CD14-positive monocyte (primary cell): ENCODE measurements around the gene ATG101. TPM values are rescaled to one million over a fixed set of nuclear protein-coding genes. Genes with fewer than 3 reads are reported as not detected.
A peak's percentile ranks its signal among the peaks of the same experiment; 100 is the strongest.

ENCODE experiments used
- DNase-seq, 3 donors: peaks; one replicate each; pipeline ENCODE4 v3.0.0-alpha.2; 2011 to 2022
- H2AFZ ChIP-seq: 2 replicates; pipeline ENCODE4 v1.6.0; 2012; ENCODE audit warnings: mild to moderate bottlenecking, low read depth, low read length, inconsistent platforms; ENCODE audit not compliant: insufficient read depth, poor library complexity, severe bottlenecking
- H3K27ac ChIP-seq, 2 donors: 1 replicate in 1 of 2; 2 replicates in 1 of 2; pipeline ENCODE4 v1.5.1; 2012 to 2013; ENCODE audit warnings: low read length in 2 of 2, control low read depth in 1 of 2, inconsistent platforms in 1 of 2, low read depth in 1 of 2, mild to moderate bottlenecking in 1 of 2
- H3K27me3 ChIP-seq, 2 donors: one replicate each; pipeline versions ENCODE4 v1.6.0 to v1.6.1; 2011 to 2013; ENCODE audit warnings: low read length in 2 of 2; ENCODE audit not compliant: control insufficient read depth in 2 of 2, insufficient read depth in 2 of 2
- H3K36me3 ChIP-seq, 2 donors: replicated peaks in 1 of 2; 1 replicate in 1 of 2; 2 replicates in 1 of 2; pipeline versions ENCODE4 v1.5.1 to v1.6.1; 2012 to 2013; ENCODE audit warnings: low read length in 2 of 2, control low read depth in 1 of 2, inconsistent platforms in 1 of 2, mild to moderate bottlenecking in 1 of 2; ENCODE audit not compliant: insufficient read depth in 2 of 2, control insufficient read depth in 1 of 2
- H3K4me1 ChIP-seq, 2 donors: 1 replicate in 1 of 2; 2 replicates in 1 of 2; pipeline versions ENCODE4 v1.5.1 to v1.6.1; 2012 to 2013; ENCODE audit warnings: low read length in 2 of 2, control low read depth in 1 of 2, inconsistent platforms in 1 of 2, mild to moderate bottlenecking in 1 of 2, moderate library complexity in 1 of 2; ENCODE audit not compliant: insufficient read depth in 2 of 2, control insufficient read depth in 1 of 2
- H3K4me2 ChIP-seq: replicated peaks from 2 replicates; pipeline ENCODE3; 2012; ENCODE audit warnings: low read length, moderate library complexity, mild to moderate bottlenecking; ENCODE audit not compliant: poor library complexity, severe bottlenecking; ENCODE audit errors: extremely low read depth
- H3K4me3 ChIP-seq, 3 experiments: fragments of 200-600 bp in 1 of 3; sonication (generic) in 1 of 3; replicated peaks in 1 of 3; 1 replicate in 2 of 3; 2 replicates in 1 of 3; pipeline ENCODE4 v1.5.1; 2011 to 2013; ENCODE audit warnings: low read length in 3 of 3, mild to moderate bottlenecking in 3 of 3, control low read depth in 2 of 3, low read depth in 2 of 3, inconsistent platforms in 1 of 3, moderate library complexity in 1 of 3
- H3K79me2 ChIP-seq: 2 replicates; pipeline ENCODE4 v1.6.0; 2012; ENCODE audit warnings: mild to moderate bottlenecking, control low read depth, inconsistent platforms, low read length, moderate library complexity; ENCODE audit not compliant: insufficient read depth
- H3K9ac ChIP-seq: 2 replicates; pipeline ENCODE4 v1.6.0; 2017; ENCODE audit warnings: low read length, mild to moderate bottlenecking; ENCODE audit not compliant: insufficient read depth, poor library complexity, severe bottlenecking
- H3K9me3 ChIP-seq, 2 donors: replicated peaks in 1 of 2; 1 replicate in 1 of 2; 2 replicates in 1 of 2; pipeline versions ENCODE4 v1.5.1 to v1.6.1; 2012 to 2013; ENCODE audit warnings: low read length in 2 of 2, control low read depth in 1 of 2; ENCODE audit not compliant: control insufficient read depth in 1 of 2, insufficient read depth in 1 of 2
- H4K20me1 ChIP-seq: 2 replicates; pipeline ENCODE4 v1.6.0; 2012; ENCODE audit warnings: mild to moderate bottlenecking, low read length, control low read depth, moderate library complexity; ENCODE audit not compliant: insufficient read depth
- H3K27ac Mint-ChIP-seq, 7 donors: one replicate each; pipeline ENCODE4 v1.8.0; 2020; ENCODE audit warnings: mild to moderate bottlenecking in 7 of 7, mixed read lengths in 7 of 7, moderate library complexity in 6 of 7, inconsistent platforms in 2 of 7
- H3K27me3 Mint-ChIP-seq, 3 donors: one replicate each; pipeline ENCODE4 v1.8.0; 2021 to 2022; ENCODE audit warnings: low read depth in 3 of 3, mild to moderate bottlenecking in 3 of 3, mixed read lengths in 3 of 3, moderate library complexity in 3 of 3, inconsistent platforms in 1 of 3
- H3K36me3 Mint-ChIP-seq, 2 donors: one replicate each; pipeline ENCODE4 v1.8.0; 2020; ENCODE audit warnings: mixed read lengths in 2 of 2, inconsistent platforms in 1 of 2, mild to moderate bottlenecking in 1 of 2
- H3K4me1 Mint-ChIP-seq: one replicate; pipeline ENCODE4 v1.8.0; 2020; ENCODE audit warnings: mild to moderate bottlenecking, mixed read lengths
- H3K4me3 Mint-ChIP-seq, 2 donors: one replicate each; pipeline ENCODE4 v1.8.0; 2020; ENCODE audit warnings: mild to moderate bottlenecking in 2 of 2, mixed read lengths in 2 of 2, moderate library complexity in 1 of 2
- H3K9me3 Mint-ChIP-seq, 7 donors: one replicate each; pipeline ENCODE4 v1.8.0; 2020 to 2022; ENCODE audit warnings: mixed read lengths in 7 of 7, mild to moderate bottlenecking in 6 of 7, moderate library complexity in 6 of 7, inconsistent platforms in 2 of 7
- CTCF ChIP-seq: fragments of 200-600 bp; IDR thresholded peaks from one replicate; pipeline ENCODE4 v1.8.0; 2022; ENCODE audit warnings: antibody characterized with exemption, mild to moderate bottlenecking
- WGBS: methylation state at CpG from one replicate; pipeline ENCODE4 v1.1.5; 2013; ENCODE audit warnings: missing lambda C conversion rate; ENCODE audit not compliant: insufficient coverage; 5-methylcytosine and 5-hydroxymethylcytosine counted together
- intact Hi-C, 2 donors: fragments of 100-400 bp; cut with micrococcal nuclease; formaldehyde crosslinking; loops; one replicate each; pipeline versions ENCODE4 v1.15.0 to v1.15.1; 2023
- polyA plus RNA-seq, 3 donors: library from polyadenylated mRNA; depleted of rRNA in 1 of 3; unstranded in 2 of 3; stranded (reverse) in 1 of 3; fragments of 300-500 nt in 2 of 3; fragments of >200 nt in 1 of 3; fragmentation: Illumina TruSeq in 2 of 3; gene quantifications; 1 replicate in 2 of 3; 2 replicates in 1 of 3; pipeline ENCODE4 v1.2.3, GENCODE V29; 2012 to 2021

ATG101 gene
- polyA plus RNA-seq, 3 donors = 20.5 to 120 (median 26.4) TPM

- Mint-ChIP-seq H3K36me3 (peaks cover 18 to 34% of the 10 kb centered on the region in 2 donors), H3K4me1 (peaks cover 55% of the 10 kb centered on the region), H3K9me3 (peaks cover 0 to 16% (median 5%) of the 10 kb centered on the region in 7 donors), H3K27me3 (peaks cover 28 to 43% (median 40%) of the 10 kb centered on the region in 3 donors), H3K27ac (peak overlapping the region; percentile 94 to 97 (median 96)), H3K4me3 (peak overlapping the region; percentile 86 to 99)
- Histone ChIP-seq H3K9ac (no peak overlapping the region), H3K36me3 (peaks cover 0 to under 1% of the 10 kb centered on the region in 2 donors), H3K27ac (peak overlapping the region in 1 of 2 donors; percentile 85), H3K27me3 (peaks cover 0 to 24% of the 10 kb centered on the region in 2 donors), H4K20me1 (peaks cover 34% of the 10 kb centered on the region), H3K4me3 (peak overlapping the region in 1 of 3 experiments; percentile 87), H3K9me3 (no peaks in the 10 kb centered on the region), H3K4me2 (peak overlapping the region; percentile 79), H3K4me1 (peaks cover 47 to 85% of the 10 kb centered on the region in 2 donors), H3K79me2 (no peaks in the 10 kb centered on the region), H2AFZ (no peak overlapping the region)
- no peak for DNase-seq
- intact Hi-C loops = loop anchor here (2.0 kb wide), 3 partner anchors 13 to 25 kb away; no protein-coding TSS in a partner anchor
- WGBS = 79% methylated on average over 4 of the region's 5 CpGs
- no peak for TF ChIP-seq CTCF
Measured at GRCh38 chr12:52049688-52050087, 20.1 kb upstream of the ATG101 start.

DNA sequence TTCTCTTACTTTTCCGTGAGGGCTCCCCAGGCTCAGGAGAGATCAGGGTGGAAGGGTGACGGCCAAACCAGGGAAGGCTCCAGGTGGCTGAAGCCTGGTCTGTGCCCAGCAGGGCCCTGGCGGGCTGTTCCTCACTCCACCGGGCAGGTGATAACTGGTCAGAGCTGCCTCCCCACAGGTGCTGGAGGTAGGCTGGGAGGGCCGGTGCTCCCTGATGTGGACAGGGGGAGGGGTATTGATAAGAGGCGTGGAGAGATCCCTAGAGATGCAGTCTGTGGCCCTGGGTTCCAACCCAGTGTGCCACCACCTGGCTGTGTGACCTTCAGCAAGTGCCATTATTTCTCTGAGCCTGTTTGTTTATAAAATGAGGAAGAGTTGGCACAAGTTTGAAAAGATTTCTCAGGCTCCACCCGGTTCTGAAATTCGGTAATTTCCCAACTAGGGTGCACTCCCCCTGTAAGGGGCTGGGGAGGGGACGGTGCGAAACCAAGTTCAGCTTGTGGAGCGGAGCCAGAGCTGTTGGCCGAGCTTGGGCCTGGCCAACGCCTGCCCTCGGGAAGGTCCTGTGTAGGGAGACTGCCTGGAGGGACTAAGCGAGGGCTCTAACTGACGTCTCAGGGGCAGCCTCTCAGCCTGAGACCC is 19.5 kb upstream of the ATG101 start:
- peak; percentile 81 to 94 (median 83) for DNase-seq
- H3K9ac ChIP-seq = peak overlapping the region; percentile 94
- intact Hi-C loops = loop anchor here (2.0 kb wide), 3 partner anchors 13 to 25 kb away; no protein-coding TSS in a partner anchor
- peak overlapping the region; percentile 61 for H2AFZ ChIP-seq
- Mint-ChIP-seq H3K4me1 (peaks cover 50% of the 10 kb centered on the region), H3K36me3 (peaks cover 20 to 33% of the 10 kb centered on the region in 2 donors), H3K27ac (peak overlapping the region; percentile 94 to 97 (median 96)), H3K4me3 (peak overlapping the region; percentile 86 to 99), H3K9me3 (peaks cover 0 to 16% (median 5%) of the 10 kb centered on the region in 7 donors), H3K27me3 (peaks cover 28 to 43% (median 40%) of the 10 kb centered on the region in 3 donors)
- H3K79me2 ChIP-seq = no peaks in the 10 kb centered on the region
- peak overlapping the region; percentile 79 for H3K4me2 ChIP-seq
- TF ChIP-seq CTCF = peak; percentile 4
- H4K20me1 ChIP-seq = peaks cover 39% of the 10 kb centered on the region
- H3K36me3 ChIP-seq = peaks cover 0 to 6% of the 10 kb centered on the region in 2 donors
- H3K9me3 ChIP-seq = no peaks in the 10 kb centered on the region
- peaks cover 44 to 79% of the 10 kb centered on the region in 2 donors for H3K4me1 ChIP-seq
- 23% methylated on average over 15 of the region's 16 CpGs for WGBS
- peaks cover 0 to 24% of the 10 kb centered on the region in 2 donors for H3K27me3 ChIP-seq
- H3K4me3 ChIP-seq = peak overlapping the region; percentile 34 to 87 (median 54)
- H3K27ac ChIP-seq = peak overlapping the region; percentile 85 to 94
